HCT116 (cell line): ENCODE measurements around the gene RPL36A. TPM values are rescaled to one million over a fixed set of nuclear protein-coding genes. Genes with fewer than 3 reads are reported as not detected.

Experiments used
- ATAC-seq: fragments of 200-7000 bp; cut with Tn5 transposase; 2 replicates; pipeline ENCODE4 v1.9.1; 2020; ENCODE audit warnings: mild to moderate bottlenecking, moderate library complexity
- BruUV-seq: library from RNA; stranded (reverse); fragments of 400-500 nt; replicated peaks from 2 replicates; lab custom pipeline; 2021; lab: Mats Ljungman, UMichigan
- CTCF ChIA-PET: fragments of 300-600 bp; sonication (Branson Sonifier 250); formaldehyde crosslinking; loops from one replicate; lab custom pipeline; 2021; ENCODE audit warnings: antibody characterized with exemption; lab: Charles Lee
- POLR2A ChIA-PET: fragments of 300-600, 350-600 bp; sonication (Branson Sonifier 250); formaldehyde crosslinking; loops from one replicate; lab custom pipeline; 2021; ENCODE audit warnings: antibody characterized with exemption; lab: Charles Lee
- RAD21 ChIA-PET, 2 experiments: fragments of 300-600 bp; sonication (Branson Sonifier 250); formaldehyde crosslinking; loops; one replicate each; lab custom pipeline; 2023; ENCODE audit warnings: low total read pairs in 2 of 2; ENCODE audit not compliant: uncharacterized antibody in 2 of 2, unreplicated experiment in 2 of 2, low non-redundant PET in 1 of 2; lab: Charles Lee
- DNase-seq: peaks from one replicate; pipeline ENCODE4 v3.0.0-alpha.2; 2010; ENCODE audit warnings: low read depth, low spot score
- H2AFZ ChIP-seq: fragments of 200-600 bp; shearing (Covaris generic), sonication (generic); 2 replicates; pipeline ENCODE4 v1.6.1; 2017; ENCODE audit warnings: low read depth, mixed run types, mixed read lengths, antibody characterized with exemption, low read length; ENCODE audit not compliant: poor library complexity, severe bottlenecking
- H3K27ac ChIP-seq: 2 replicates; pipeline ENCODE4 v1.5.1; 2012; ENCODE audit warnings: low read depth, low read length
- H3K27me3 ChIP-seq: fragments of 200-600 bp; sonication (generic); 2 replicates; pipeline ENCODE4 v1.6.1; 2016; ENCODE audit warnings: mixed run types, low read length, mixed read lengths; ENCODE audit not compliant: insufficient read depth
- H3K36me3 ChIP-seq, 2 experiments: fragments of 200-500 bp in 1 of 2; fragments of 200-600 bp in 1 of 2; sonication (Bioruptor generic) in 1 of 2; sonication (generic) in 1 of 2; 2 replicates each; pipeline versions ENCODE4 v1.5.1 to v1.6.1; 2014 to 2016; ENCODE audit warnings: low read length in 2 of 2, inconsistent platforms in 1 of 2, mixed read lengths in 1 of 2, mixed run types in 1 of 2; ENCODE audit not compliant: insufficient read depth in 2 of 2, control insufficient read depth in 1 of 2
- H3K4me1 ChIP-seq, 2 experiments: fragments of 200-600 bp in 1 of 2; sonication (generic) in 1 of 2; 2 replicates each; pipeline versions ENCODE4 v1.5.1 to v1.6.1; 2012 to 2017; ENCODE audit warnings: low read length in 2 of 2, inconsistent platforms in 1 of 2, mild to moderate bottlenecking in 1 of 2, mixed read lengths in 1 of 2, mixed run types in 1 of 2, moderate library complexity in 1 of 2; ENCODE audit not compliant: insufficient read depth in 2 of 2, control insufficient read depth in 1 of 2
- H3K4me2 ChIP-seq: fragments of 200-600 bp; sonication (generic); 2 replicates; pipeline ENCODE4 v1.6.1; 2017; ENCODE audit warnings: mixed run types, low read length, mixed read lengths
- H3K4me3 ChIP-seq, 2 experiments: fragments of 200-600 bp in 1 of 2; sonication (generic) in 1 of 2; replicated peaks in 1 of 2; 2 replicates each; pipeline ENCODE4 v1.5.1; 2011 to 2016; ENCODE audit warnings: low read length in 2 of 2, control low read depth in 1 of 2, low read depth in 1 of 2, mild to moderate bottlenecking in 1 of 2, mixed read lengths in 1 of 2, mixed run types in 1 of 2
- H3K79me2 ChIP-seq: fragments of 200-600 bp; sonication (generic); 2 replicates; pipeline ENCODE4 v1.6.1; 2017; ENCODE audit warnings: mild to moderate bottlenecking, mixed run types, low read length, moderate library complexity, mixed read lengths; ENCODE audit not compliant: insufficient read depth
- H3K9ac ChIP-seq: fragments of 200-600 bp; sonication (generic); 2 replicates; pipeline ENCODE4 v1.6.1; 2016; ENCODE audit warnings: low read length, mixed read lengths
- H3K9me2 ChIP-seq: fragments of 200-600 bp; sonication (generic), shearing (Covaris generic); 2 replicates; pipeline ENCODE4 v1.6.1; 2017; ENCODE audit warnings: mixed run types, mild to moderate bottlenecking, moderate library complexity; ENCODE audit not compliant: insufficient read depth
- H3K9me3 ChIP-seq, 2 experiments: fragments of 200-500 bp in 1 of 2; fragments of 200-600 bp in 1 of 2; sonication (Bioruptor generic) in 1 of 2; sonication (generic) in 1 of 2; 2 replicates each; pipeline ENCODE4 v1.6.1; 2014 to 2017; ENCODE audit warnings: low read length in 2 of 2, mixed read lengths in 2 of 2, inconsistent platforms in 1 of 2, low read depth in 1 of 2, mild to moderate bottlenecking in 1 of 2, mixed run types in 1 of 2, moderate library complexity in 1 of 2; ENCODE audit not compliant: control insufficient read depth in 1 of 2, insufficient read depth in 1 of 2
- H4K20me1 ChIP-seq: fragments of 200-600 bp; sonication (generic), shearing (Covaris generic); 2 replicates; pipeline ENCODE4 v1.6.1; 2017; ENCODE audit warnings: mixed run types, mild to moderate bottlenecking, moderate library complexity; ENCODE audit not compliant: insufficient read depth
- CBX3 ChIP-seq: IDR thresholded peaks from 2 replicates; pipeline ENCODE4 v1.6.1; 2012; ENCODE audit warnings: low read depth
- CEBPB ChIP-seq: IDR thresholded peaks from 2 replicates; pipeline ENCODE4 v1.6.1; 2012; ENCODE audit warnings: low read depth
- CTCF ChIP-seq, 3 experiments: fragments of 200-600 bp in 1 of 3; sonication (generic) in 1 of 3; IDR thresholded peaks in 2 of 3; conservative IDR thresholded peaks in 1 of 3; 2 replicates each; pipeline ENCODE4 v1.5.1; 2012 to 2017; ENCODE audit warnings: low read depth in 2 of 3, low read length in 2 of 3, antibody characterized with exemption in 1 of 3, borderline replicate concordance in 1 of 3, control low read depth in 1 of 3, mild to moderate bottlenecking in 1 of 3, mixed read lengths in 1 of 3, mixed run types in 1 of 3, moderate library complexity in 1 of 3; ENCODE audit not compliant: insufficient read depth in 1 of 3
- EGR1 ChIP-seq: IDR thresholded peaks from 2 replicates; pipeline ENCODE4 v1.6.1; 2012; ENCODE audit warnings: low read depth
- ELF1 ChIP-seq: IDR thresholded peaks from 2 replicates; pipeline ENCODE4 v1.6.1; 2012; ENCODE audit warnings: low read depth, borderline replicate concordance
- EZH2phosphoT487 ChIP-seq: fragments of 200-600 bp; IDR thresholded peaks from 2 replicates; pipeline ENCODE4 v1.6.1; 2018; ENCODE audit warnings: antibody characterized with exemption, borderline replicate concordance
- FOSL1 ChIP-seq: IDR thresholded peaks from 2 replicates; pipeline ENCODE4 v1.6.1; 2012; ENCODE audit warnings: low read depth
- JUND ChIP-seq: IDR thresholded peaks from 2 replicates; pipeline ENCODE4 v1.6.1; 2012
- MAX ChIP-seq: IDR thresholded peaks from 2 replicates; pipeline ENCODE4 v1.6.1; 2012
- SP1 ChIP-seq: IDR thresholded peaks from 2 replicates; pipeline ENCODE4 v1.6.1; 2012; ENCODE audit warnings: low read depth
- SRF ChIP-seq: IDR thresholded peaks from 2 replicates; pipeline ENCODE4 v1.6.1; 2012; ENCODE audit warnings: low read depth
- ZBTB33 ChIP-seq: IDR thresholded peaks from 2 replicates; pipeline ENCODE4 v1.6.1; 2011; ENCODE audit warnings: mild to moderate bottlenecking, low read length, moderate library complexity; ENCODE audit not compliant: insufficient replicate concordance; ENCODE audit errors: extremely low read depth
- ZFX ChIP-seq: fragments of 450-650 bp; IDR thresholded peaks from 2 replicates; pipeline ENCODE4 v1.6.1; 2017
- ZNF274 ChIP-seq: fragments of 200-500 bp; sonication (Bioruptor generic); IDR thresholded peaks from 2 replicates; pipeline ENCODE4 v1.6.1; 2014; ENCODE audit warnings: mild to moderate bottlenecking, low read depth, low read length, inconsistent platforms
- intact Hi-C: fragments of 100-400 bp; cut with micrococcal nuclease; formaldehyde crosslinking; loops from 2 replicates; pipeline ENCODE4 v1.10.0; 2022
- total RNA-seq: library from RNA; stranded (reverse); gene quantifications from one replicate; pipeline ENCODE4 v1.2.1, GENCODE V29; 2021; ENCODE audit not compliant: unreplicated experiment

RPL36A gene
- total RNA-seq, 1 experiment from 2014 or later, result 360 TPM

- CTCF ChIA-PET, result no interaction called here
- intact Hi-C loops, result no loop called here
- no peaks in the 10 kb centered on the region for H3K9me3 ChIP-seq
- BruUV-seq, result no TSS peak
- RAD21 ChIA-PET, result no interaction called here
- H3K79me2 ChIP-seq, result no peaks in the 10 kb centered on the region
- H3K9ac ChIP-seq, result no peak overlapping the region
- no peak for TF ChIP-seq EGR1
- no peak for TF ChIP-seq CTCF (IDR thresholded peaks at IDR 0.05 in 2 of 3, conservative IDR thresholded peaks at IDR 0.05 in 1 of 3; ENCODE audit: borderline replicate concordance in 1 of 3, insufficient read depth in 1 of 3, low read depth in 2 of 3, low read length in 2 of 3)
- no peak for TF ChIP-seq MAX
- TF ChIP-seq, all 23 proteins: peak for 0
- Histone ChIP-seq H3K27ac (no peak overlapping the region), H2AFZ (no peak overlapping the region), H4K20me1 (no peaks in the 10 kb centered on the region), H3K36me3 (no peaks in the 10 kb centered on the region), H3K4me1 (no peaks in the 10 kb centered on the region), H3K9me2 (no peaks in the 10 kb centered on the region), H3K27me3 (no peaks in the 10 kb centered on the region), H3K4me3 (no peak overlapping the region), H3K4me2 (no peak overlapping the region)
- POLR2A ChIA-PET, result no interaction called here
- DNase-seq, result no peak
- ATAC-seq, result no peak
Measured at GRCh38 chrX:101427954-101428353, 37.1 kb downstream of the RPL36A start.

GRCh38 chrX:101429934-101430333 lies 39.1 kb downstream of the RPL36A start:
- ATAC-seq (no peak), DNase-seq (no peak)
- intact Hi-C loops, result no loop called here
- RAD21 ChIA-PET, result no interaction called here
- BruUV-seq, result no TSS peak
- CTCF ChIA-PET, result no interaction called here
- Histone ChIP-seq H3K79me2 (no peaks in the 10 kb centered on the region), H3K9ac (no peak overlapping the region), H4K20me1 (no peaks in the 10 kb centered on the region), H3K36me3 (no peaks in the 10 kb centered on the region), H3K27ac (no peak overlapping the region), H3K4me2 (no peak overlapping the region), H3K27me3 (no peaks in the 10 kb centered on the region), H3K4me1 (no peaks in the 10 kb centered on the region), H3K9me2 (no peaks in the 10 kb centered on the region), H2AFZ (no peak overlapping the region), H3K9me3 (no peaks in the 10 kb centered on the region), H3K4me3 (no peak overlapping the region)
- POLR2A ChIA-PET, result no interaction called here
- TF ChIP-seq ZFX, result no peak
- no peak for TF ChIP-seq ZBTB33
- TF ChIP-seq JUND, result no peak
- no peak for TF ChIP-seq FOSL1
- no peak for TF ChIP-seq EGR1
- no peak for TF ChIP-seq SP1
- no peak for TF ChIP-seq CEBPB
- TF ChIP-seq SRF, result no peak
- TF ChIP-seq EZH2phosphoT487, result no peak
- no peak for TF ChIP-seq ZNF274
- no peak for TF ChIP-seq MAX
- TF ChIP-seq ELF1, result no peak
- TF ChIP-seq CBX3, result no peak
